PC-3 (cell line): ENCODE results near the gene GIGYF1.

Source experiments
- EZH2 ChIP-seq: fragments of 300-600 bp; sonication (generic); IDR thresholded peaks from one replicate; pipeline ENCODE4 v1.6.1; 2017; ENCODE audit warnings: antibody characterized with exemption, mild to moderate bottlenecking, low read length; ENCODE audit not compliant: unreplicated experiment
- EZH2phosphoT487 ChIP-seq: fragments of 300-600 bp; sonication (generic); IDR thresholded peaks from 2 replicates; pipeline ENCODE4 v1.6.1; 2018; ENCODE audit warnings: mild to moderate bottlenecking, antibody characterized with exemption, low read length, borderline replicate concordance
- TF ChIP-seq, protein P1 (sequence below): fragments of 300-600 bp; sonication (generic); conservative IDR thresholded peaks from 2 replicates; pipeline ENCODE4 v1.5.1; 2017; ENCODE audit warnings: antibody characterized with exemption, low read depth, mild to moderate bottlenecking, low read length

DNA sequence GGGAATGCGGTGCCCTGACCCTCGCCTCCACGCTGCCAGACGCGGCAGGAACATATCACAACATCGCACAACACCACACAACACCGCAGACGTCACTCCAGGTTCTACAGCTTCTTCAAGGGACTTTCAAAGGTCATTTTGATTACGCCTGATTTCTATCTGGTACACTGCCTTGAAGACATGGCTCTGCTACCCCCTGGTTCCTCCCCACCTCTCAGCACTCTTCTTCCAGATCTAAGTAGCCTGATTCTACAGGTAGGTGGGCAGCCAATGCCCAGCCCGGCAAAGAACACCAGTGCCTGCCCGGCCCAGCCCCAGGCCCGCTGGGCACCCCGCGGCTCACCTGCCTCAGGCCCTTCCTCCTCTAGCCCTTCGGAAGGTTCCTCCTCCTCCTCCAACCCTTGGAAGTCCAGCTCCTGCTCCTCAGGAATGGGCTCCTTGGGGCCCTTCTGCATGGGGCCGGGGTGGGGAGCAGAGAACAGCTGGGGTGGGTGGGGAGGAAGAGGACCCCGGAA, 8.4 kb downstream of the GIGYF1 start:
- TF ChIP-seq EZH2: no peak
- TF ChIP-seq, protein P1, sequence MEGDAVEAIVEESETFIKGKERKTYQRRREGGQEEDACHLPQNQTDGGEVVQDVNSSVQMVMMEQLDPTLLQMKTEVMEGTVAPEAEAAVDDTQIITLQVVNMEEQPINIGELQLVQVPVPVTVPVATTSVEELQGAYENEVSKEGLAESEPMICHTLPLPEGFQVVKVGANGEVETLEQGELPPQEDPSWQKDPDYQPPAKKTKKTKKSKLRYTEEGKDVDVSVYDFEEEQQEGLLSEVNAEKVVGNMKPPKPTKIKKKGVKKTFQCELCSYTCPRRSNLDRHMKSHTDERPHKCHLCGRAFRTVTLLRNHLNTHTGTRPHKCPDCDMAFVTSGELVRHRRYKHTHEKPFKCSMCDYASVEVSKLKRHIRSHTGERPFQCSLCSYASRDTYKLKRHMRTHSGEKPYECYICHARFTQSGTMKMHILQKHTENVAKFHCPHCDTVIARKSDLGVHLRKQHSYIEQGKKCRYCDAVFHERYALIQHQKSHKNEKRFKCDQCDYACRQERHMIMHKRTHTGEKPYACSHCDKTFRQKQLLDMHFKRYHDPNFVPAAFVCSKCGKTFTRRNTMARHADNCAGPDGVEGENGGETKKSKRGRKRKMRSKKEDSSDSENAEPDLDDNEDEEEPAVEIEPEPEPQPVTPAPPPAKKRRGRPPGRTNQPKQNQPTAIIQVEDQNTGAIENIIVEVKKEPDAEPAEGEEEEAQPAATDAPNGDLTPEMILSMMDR: no peak
- no peak for TF ChIP-seq EZH2phosphoT487
